SW 1271 (cell line): ENCODE results near the gene CD300LB.
"Not testable (repeated sequence)": the region's sequence is repeated elsewhere in the genome, so short reads cannot be mapped to it uniquely, and the experiment has no call there.

Source experiments
- DNase-seq, 2 experiments: peaks; one replicate each; lab custom pipeline; 2025; lab: John Stamatoyannopoulos, UW

Gene CD300LB

DNA sequence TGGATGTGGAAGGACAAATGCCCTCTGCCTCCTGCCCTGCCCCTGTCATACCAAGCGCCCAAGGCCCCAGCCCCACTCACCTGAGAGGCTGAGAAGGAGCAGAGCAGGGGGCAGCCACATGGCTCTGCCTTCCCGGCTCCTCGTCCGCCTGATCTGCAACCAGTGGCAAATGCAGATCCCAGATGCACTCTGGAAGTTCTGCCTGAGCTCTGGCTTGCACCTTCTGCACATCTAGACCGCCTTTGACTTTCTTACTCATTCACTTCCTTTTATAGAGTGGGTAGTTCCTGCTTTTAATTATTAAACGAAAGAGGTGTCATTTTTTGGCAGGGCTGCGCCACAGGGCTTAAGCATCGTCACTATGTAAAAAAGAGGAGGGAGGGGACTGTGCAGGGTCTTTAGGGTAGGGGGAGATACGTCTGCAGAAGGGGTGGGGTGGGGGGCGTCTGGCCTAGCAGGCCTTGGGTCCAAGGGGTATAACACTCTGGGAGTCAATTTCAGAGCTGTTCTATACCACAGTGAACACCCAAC is at the start of gene CD300LB:
Gene CD300LB, minus strand, starts transcription at position 245 of the 531 bp plus-strand sequence. Its CDS starts 125 bp downstream, at position 120.
- no peak for DNase-seq

DNA sequence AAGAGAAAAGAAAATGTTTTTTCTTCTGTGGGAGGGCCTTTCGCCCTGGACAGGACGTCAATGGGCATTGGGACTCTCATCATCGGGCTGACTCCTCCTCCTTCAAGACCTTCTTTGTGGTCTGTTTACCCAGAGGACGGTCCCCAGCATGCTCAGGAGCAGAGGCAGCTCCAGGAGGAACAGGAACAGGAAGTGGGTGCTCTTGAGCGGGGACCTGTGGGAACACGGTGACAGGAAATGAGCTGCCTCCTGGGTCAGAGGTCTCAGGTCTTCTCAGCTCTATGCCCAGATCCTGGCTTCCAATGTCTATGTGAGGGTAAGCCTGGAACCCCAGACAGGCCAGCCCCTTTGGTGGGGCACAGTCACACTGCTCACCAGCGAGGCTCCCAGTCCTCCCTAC is 48.6 kb upstream of the CD300LB start:
- no peak for DNase-seq

DNA sequence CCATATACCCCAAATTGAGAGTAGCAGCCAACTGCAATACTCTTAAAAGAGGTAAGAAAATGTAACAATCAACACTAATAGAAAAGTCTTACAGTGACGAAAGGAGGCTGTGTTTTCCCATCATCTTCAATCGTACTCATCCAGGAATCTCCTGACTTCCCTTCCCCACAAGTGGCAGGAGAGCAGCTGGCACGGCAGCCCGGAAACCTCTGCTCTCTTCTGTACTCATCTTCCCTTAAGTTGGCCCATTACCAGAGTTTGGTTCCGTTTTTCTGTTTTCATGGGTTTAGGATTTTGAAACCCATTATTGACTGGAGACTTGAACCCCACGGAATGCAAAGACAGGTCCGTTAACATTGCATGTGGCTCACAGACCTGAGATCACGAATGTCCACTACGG is 47.7 kb upstream of the CD300LB start:
- DNase-seq = no peak

DNA sequence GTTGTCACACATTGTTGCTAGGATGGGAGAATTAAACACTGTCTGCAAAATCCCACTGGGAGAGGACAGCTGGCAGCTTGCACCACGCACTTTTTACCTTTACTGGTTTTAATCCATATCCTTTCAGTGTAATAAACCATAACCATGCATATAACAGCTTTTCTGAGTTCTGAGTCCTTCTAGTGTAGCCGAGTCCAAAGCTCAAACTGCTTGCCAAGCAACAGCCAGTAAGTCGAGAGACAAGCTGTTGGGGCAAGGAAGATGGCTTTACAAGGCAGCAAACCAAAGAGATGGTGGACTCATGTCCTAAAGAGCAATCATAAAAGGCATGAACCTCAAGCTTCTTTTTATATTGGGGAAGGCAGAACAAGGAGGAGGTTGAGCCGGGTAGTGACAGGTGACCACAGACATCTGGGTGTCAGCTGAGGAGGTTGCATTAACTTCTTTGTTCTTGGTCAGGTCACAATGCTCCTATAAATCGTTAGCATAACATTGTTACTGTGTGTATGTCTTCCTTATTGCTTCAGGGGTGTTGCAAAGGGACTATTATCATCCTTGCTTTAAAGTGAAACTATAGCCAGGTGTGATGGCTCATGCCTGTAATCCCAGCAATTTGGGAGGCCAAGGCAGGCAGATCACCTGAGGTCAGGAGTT is 43.3 kb upstream of the CD300LB start:
- DNase-seq = no peak

DNA sequence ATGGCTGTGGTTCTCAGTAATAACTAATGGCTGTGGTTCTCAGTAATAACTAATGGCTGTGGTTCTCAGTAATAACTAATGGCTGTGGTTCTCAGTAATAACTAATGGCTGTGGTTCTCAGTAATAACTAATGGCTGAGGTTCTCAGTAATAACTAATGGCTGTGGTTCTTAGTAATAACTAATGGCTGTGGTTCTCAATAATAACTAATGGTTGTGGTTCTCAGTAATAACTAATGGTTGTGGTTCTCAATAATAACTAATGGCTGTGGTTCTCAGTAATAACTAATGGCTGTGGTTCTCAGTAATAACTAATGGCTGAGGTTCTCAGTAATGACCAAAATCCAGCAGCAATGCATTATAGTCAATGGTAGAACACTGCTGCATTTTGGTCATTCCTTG is 42.4 kb upstream of the CD300LB start:
- not testable (repeated sequence) for DNase-seq

DNA sequence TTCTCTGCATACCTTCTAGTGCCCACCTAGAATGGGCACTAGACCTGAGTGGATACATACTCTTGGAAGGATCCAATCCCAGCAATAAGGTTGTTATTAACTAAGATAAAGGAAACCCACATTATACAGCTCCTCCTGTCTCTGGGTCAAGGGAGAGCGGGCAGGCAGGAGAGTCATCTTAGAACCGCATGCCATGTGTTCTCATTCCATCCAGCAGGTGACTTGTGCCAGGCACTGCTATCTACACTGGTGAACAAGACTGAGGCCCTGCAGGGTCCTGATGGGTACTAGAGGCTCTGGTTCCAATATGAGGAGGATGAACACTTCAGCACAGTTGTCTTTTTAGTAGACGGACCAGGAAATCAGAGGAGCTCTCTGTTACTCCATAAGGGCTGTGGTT is 41.9 kb upstream of the CD300LB start:
- peak in 1 of 2 experiments; percentile 27 for DNase-seq

DNA sequence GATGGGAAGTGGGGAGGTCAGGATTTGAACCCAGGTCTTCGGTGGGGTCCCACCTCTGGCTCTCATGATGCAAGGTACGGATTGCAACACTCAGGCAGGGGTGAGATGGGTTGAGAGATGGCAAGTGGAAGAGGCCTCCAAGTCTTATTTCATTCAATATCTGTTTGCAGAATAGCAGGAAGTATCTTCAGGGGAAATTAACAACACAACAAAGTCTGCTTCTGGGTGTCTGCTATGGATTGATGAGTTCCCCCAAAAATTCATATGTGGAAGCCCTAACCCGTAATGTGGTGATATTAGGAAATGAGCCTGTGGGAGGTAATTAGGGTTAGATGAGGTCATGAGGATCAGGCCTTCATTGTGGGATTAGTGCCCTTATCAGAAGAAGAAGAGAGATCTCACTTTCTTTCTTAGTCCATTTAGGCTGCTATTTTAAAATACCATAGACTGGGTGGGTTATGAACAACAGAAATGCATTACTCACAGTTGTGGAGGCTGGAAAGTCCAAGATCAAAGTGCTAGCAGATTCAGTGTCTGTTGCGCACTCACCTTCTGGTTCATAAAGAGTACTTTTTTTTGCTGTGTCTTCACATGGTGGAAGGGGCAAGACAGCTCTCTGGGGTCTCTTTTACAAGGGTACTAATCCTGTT is 40.5 kb upstream of the CD300LB start:
- DNase-seq = no peak

DNA sequence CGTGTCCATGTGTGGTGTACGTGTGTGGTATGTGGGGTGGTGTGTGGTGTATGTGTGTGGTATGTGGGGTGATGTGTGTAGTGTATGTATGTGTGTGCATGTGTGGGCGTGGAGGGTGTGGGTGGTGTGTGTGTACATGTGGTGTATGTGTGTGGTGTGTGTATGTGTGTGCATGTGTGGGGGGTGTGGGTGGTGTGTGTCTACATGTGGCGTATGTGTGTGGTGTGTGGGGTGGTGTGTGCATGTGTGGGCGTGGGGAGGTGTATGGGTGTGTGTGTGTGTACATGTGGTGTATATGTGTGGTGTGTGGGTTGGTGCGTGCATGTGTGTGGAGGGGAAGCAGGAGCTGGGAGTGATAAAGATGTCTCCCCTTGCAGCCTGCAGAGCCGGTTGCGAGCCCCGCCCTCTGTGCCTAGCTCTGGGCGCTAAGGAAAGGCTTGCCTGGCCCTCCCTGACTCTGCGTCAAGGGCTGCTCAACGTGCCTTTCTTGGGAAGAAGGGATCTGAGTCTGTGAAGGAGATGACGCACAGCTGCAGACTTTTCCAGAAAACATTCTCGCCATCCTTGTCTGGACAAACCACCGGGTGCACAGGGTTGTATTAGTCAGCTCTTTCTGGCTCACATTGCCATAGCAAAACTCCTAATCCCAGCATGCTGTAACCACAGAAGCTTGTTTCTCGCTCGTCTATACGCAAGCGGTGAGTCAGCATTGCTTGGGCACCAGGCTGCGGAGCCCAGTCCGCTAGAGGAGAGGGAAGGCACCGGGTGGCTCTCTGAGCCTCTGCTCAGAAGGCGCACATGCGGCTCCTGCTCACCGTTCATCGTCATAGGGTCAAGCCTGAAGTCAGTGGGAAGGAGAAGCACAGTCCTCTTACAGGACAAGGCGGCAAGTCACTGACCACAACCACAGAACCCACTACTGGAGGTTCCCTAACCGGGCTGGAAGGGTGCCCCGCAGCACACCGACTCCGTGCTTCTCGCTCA is 38.0 kb upstream of the CD300LB start:
- DNase-seq = peak; percentile 95 to 98

DNA sequence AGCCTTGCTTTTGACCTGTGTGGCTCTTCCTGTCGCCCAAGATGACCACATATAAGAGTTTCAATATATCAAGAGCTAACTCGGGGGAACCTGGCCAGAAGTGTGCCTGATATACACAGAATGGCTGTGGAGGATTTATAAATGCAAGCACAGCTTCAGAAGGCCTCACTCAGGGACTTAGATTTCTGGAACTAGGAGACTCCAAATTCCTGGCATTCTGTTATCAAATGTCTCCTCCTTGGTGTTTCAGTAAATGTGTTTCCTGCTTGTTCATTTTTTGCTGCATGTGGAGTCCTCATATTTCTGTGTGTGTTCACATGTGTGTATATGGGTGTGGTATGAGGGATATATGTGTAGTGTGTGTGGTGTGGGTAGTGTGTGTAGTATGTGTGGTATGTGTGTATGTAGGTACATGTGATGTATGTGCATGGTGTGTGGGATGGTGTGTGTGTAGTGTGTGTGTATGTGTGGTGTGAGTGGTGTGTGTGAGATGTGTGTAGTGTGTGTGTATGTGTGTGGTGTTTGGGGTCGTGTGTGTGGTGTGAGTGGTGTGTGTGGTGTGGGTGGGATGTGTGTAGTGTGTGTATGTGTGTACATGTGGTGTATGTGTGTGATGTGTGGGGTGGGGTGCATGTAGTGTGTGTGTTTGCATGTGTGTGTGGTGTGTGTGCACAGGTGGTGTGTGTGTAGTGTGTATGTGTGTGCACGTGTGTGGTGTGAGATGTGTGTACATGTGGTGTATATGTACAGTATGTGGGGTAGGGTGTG is 37.0 kb upstream of the CD300LB start:
- DNase-seq = no peak

DNA sequence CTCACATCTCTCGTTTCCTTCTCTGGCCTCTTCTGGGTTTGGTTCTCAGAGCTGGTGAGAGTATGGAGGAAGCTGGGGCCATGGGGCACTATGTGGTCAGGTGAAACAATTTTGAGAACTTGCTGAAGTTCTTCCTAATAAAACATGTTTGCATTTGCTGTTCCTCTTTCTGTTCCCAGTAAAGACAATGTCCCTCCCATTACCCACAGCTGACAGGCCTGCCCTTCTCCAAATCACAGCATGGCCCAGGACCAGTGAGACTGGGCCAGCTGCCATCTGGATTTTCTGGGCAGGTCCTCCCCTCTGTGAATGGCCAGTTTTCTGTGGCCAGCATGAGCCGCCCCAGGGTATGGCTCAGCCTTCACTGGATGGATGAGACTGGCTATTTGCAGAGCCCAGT is 36.1 kb upstream of the CD300LB start, which contains the start of gene CD300H:
Gene CD300H, minus strand, starts transcription at position 113 of the 400 bp plus-strand sequence.
- DNase-seq = no peak

DNA sequence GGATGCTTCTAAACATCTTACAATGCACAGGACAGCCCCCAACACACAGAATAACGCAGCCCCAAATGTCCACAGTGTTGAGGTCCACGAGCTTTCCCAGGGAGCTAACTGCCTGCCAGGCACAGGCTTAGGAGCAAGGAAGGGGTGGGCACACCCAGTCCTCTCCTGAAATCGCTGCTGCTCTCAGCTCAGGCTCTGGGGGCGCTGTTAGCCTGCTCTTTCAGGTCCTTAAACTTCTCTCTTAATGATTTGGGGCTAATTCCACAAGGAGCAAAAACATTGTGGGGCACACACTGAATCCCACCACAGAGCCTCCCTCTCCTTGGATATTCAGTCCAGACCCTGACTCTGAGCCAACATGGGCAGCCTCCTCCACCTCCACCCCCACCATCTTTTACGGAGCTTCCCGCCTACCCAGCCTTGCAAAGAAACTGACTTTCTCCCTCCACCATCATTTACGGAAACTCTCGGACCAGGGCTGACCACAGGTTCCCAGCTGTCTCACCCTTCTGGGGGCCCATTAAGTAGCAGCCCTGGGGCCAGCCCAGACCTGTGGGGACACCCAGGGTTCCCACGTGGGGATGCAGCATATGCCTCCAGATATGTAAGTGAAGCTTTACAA is 35.0 kb upstream of the CD300LB start:
- peak; percentile 31 to 55 for DNase-seq

DNA sequence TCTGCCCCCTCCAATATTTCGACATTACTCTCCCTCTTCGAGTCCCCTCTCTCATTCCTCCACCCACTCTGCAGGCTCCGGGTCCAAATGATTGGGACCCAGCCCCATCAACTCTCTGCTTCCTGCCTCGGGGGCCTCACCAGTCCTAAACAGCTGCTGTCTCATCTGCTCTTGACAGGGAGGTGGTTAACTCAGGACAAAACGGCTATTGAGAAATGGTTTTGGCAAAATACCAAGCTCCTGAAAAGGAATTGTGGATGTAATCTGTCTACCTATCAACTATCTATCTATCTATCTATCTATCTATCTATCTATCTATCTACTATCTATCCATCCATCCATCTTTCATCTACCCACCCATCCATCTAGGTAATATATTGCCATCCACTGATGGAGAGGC is 33.9 kb upstream of the CD300LB start:
- no peak for DNase-seq

DNA sequence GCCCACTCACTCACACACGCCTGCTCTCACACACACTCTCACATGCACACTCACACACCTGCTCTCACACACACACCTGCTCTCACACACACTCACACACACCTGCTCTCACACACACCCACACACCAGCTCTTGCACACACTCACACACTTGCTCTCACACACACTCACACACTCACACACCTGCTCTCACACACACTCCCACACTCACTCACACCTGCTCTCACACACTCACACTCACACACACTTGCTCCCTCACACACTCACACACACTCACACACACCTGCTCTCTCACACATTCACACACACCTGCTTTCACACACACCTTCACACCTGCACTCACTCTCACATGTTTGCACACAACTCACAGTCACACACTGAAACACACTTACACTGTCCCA is 32.1 kb upstream of the CD300LB start:
- DNase-seq = no peak

DNA sequence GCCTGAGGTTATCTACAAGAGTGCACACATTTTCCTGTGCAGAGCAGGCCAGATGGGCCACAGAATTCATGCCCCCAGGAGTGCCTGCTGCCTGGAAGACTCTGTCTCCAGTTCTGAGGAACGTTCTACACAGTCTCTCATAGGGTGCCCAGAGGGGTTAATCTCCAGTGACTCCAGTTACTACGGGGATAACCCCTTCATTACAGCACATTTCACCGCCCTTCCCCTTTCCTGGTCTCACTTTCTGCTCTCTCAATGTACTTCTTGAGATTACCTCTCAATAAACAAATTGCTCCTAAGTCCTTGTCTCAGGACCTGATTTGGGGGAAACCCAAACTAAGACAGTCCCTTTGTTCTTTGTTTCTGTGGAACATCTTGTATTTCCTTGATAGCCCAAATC is 30.3 kb upstream of the CD300LB start:
- DNase-seq = no peak

DNA sequence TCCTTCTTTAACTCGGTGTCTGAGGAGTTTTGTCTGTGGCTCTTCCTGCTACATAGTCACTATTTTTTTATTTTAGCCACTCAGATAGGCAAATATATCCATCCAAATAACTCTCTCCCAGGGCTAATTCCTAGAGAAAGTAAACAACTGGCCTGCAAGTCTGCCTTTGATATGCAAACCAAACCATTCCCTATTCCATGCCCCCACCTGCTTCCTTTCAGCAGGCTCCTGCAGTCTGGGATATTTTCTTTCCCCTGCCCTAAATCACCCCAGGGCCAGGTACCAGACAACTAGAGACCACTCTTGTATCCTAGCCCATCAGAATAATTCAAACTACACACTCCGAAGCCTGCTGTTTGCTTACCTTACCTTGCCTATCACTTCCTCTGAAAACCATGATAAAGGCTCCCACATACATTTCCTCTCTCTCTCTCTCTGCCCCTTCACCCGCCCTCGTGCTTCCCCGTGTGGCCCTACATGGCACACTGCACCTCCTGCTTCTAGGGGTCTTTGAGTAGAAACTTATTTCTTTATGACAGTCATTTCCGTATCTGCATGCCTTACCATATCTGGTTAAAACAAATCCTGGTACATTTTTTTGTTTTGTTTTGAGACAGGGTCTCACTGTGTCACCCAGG is 27.7 kb upstream of the CD300LB start:
- DNase-seq = no peak

DNA sequence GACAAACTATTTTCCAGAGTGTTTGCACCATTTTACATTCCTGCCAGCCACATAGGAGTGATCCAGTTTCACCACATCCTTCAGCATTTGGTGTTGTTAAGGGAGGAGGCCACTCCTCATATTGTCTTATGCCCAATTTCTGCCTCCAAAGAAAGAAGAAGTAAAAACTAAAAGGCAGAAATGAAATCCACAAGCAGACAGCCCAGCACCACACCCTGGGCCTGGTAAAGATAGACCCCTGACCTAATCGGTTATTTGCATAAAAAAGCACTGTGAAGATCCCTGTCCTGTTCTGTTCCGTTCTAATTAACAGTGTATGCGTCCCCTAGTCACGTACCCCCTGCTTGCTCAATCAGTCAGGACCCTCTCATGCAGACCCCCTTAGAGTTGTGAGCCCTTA is 27.1 kb upstream of the CD300LB start:
- not testable (repeated sequence) for DNase-seq

DNA sequence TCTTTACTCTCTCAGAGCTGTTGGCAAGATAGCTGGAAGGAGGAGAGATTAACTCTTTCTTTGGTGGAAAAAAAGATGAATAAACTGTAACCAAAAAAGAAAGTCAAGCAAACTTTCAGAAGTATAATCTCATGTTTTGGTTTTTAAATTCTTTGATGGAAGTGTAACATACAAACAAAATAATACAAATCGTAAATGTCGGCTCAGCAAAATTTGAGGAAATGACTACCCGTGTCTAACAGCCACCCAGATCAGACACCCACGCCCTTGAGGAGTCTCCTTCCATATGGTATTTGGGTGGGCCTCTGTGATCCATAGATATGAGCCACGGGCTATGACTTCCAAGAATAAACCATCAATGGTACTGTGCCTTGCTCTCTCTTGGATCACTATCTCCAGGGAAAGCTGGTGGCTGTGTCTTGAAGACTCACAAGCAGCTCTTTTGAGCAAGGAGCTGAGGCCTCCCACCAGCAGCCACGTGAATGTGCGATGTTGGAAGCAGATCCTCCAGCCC is 24.2 kb upstream of the CD300LB start:
- DNase-seq = no peak

DNA sequence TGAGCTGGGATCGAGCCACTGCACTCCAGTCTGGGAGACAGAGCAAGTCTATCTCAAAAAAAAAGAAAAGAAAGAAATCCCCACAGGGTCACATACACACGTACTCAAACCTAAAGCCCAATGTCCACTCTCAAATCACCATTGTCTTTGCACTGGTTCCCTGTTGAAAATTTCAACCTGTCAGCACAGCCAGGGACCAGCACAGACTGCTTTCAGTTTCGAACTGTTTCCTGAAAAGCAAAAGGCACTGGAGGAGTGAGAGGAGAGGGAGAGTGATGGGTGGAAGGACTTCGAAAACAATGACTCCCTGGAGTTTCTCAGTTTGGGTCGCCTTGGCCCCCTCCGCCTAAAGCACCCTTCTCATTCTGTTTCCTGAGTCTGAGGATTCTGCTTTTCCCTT is 23.6 kb upstream of the CD300LB start:
- no peak for DNase-seq

DNA sequence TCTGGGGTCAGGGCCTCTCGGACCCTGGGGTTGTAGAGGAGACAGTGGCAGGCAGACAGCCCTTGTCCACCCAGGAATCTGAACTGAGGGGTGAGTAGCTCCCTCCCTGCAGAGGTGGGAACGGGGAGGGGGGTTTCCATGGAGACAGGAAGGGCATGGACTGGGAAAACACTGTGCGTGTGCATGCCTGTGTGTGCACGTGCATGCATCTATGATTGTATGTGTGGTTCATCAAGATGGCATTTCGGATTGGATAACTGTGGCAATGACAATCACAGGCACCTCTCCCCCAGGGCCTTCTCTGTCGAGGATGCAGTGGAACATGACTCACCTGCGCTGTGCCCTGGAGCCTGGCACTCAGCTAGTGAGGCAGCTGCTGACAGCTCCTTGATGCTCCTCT is 20.8 kb upstream of the CD300LB start:
- DNase-seq = peak; percentile 14 to 34

DNA sequence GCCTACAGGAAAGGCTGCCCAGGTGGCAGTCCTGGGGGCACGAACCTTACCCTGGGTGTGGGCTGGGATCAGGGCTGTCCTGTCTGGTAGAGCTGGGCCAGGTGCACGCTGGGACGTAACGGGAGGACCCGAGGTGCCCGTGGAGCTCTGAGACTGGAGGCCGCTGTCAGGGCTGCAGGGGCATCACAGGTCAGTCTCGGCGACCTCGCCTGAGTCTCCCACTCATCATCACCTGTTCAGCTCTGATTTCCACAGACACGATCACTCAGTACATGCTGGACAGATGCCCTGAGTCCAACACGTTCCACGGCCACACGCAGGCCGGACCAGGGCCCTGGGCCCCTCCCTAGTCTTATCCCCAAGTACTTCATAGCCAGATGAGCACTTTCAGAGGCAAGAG is 19.3 kb upstream of the CD300LB start:
- no peak for DNase-seq
